ENCODE data around the gene CCDC112.

DNA sequence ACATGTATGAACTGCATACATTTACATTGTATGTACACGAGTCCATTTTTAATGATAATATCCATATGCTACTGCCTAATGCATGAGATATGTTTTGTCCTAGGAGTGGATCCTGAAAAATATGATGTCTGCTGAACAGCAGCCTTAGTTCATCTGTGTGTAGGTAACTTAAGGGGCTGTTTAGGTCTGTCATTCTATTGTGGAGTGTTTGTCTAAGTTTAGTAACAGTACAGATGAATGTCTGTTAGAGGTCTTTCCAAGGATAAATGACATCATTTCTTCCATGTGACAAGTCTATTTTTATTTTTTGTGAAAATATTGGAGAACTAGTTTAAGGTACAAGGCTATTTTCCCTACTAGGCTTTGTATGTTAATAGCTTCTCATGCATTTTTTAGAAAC is 22.6 kb upstream of the CCDC112 start:
- TF ChIP-seq POLR2AphosphoS5 (IDR thresholded peaks at IDR 0.05) (no peak), CTCF (IDR thresholded peaks at IDR 0.05 in 8 of 11, conservative IDR thresholded peaks at IDR 0.05 in 3 of 11) (no peak), POLR2A (IDR thresholded peaks at IDR 0.05) (no peak)
